Type B pancreatic cell (in vitro differentiated cells): ENCODE data around the gene SEC24A. TPM values are rescaled to one million over a fixed set of nuclear protein-coding genes. Genes with fewer than 3 reads are reported as not detected.

Source experiments
- DNase-seq: peaks from one replicate; pipeline ENCODE4 v3.0.0; 2021; ENCODE audit warnings: mixed read lengths; ENCODE audit not compliant: unreplicated experiment; ENCODE audit errors: extremely low spot score
- H3K27ac Mint-ChIP-seq: 2 replicates; pipeline ENCODE4 v1.8.0; 2021; ENCODE audit warnings: mild to moderate bottlenecking, mixed read lengths
- H3K27me3 Mint-ChIP-seq: 2 replicates; pipeline ENCODE4 v1.8.0; 2021; ENCODE audit warnings: mixed read lengths
- H3K36me3 Mint-ChIP-seq: 2 replicates; pipeline ENCODE4 v1.8.0; 2021; ENCODE audit warnings: mixed read lengths
- H3K4me1 Mint-ChIP-seq: one replicate; pipeline ENCODE4 v1.8.0; 2021; ENCODE audit warnings: mixed read lengths; ENCODE audit not compliant: unreplicated experiment
- H3K4me3 Mint-ChIP-seq: 2 replicates; pipeline ENCODE4 v1.8.0; 2021; ENCODE audit warnings: mild to moderate bottlenecking, mixed read lengths
- H3K9me3 Mint-ChIP-seq: 2 replicates; pipeline ENCODE4 v1.8.0; 2021; ENCODE audit warnings: mixed read lengths
- CTCF ChIP-seq: fragments of 200-600 bp; sonication (generic); conservative IDR thresholded peaks from 2 replicates; pipeline ENCODE4 v1.5.0; 2021; ENCODE audit warnings: antibody characterized with exemption, mild to moderate bottlenecking
- total RNA-seq: library from RNA; stranded (reverse); gene quantifications from 2 replicates; pipeline ENCODE4 v1.2.1, GENCODE V29; 2021; ENCODE audit warnings: low replicate concordance

Gene SEC24A
- total RNA-seq, 1 donor from 2014 or later = 27.5 TPM

DNA sequence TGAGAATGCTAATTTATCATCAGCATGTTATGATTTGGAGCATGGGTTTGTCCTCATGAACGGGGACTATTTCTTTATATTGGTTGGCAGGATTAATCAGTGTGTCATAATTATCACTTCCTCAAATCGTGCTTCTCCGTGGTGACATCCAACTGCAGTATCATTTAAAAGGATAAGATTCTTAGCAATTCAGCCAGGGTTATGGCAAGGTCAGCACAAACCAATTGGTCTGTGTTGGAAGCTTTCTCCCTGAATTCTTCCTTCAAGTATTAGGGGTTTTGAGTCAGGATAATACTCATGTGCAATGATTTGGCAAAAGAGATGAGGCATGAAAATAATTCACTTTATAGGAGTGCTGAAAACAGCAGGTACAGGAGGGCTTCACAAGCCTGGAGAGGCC is 84.2 kb downstream of the SEC24A start:
- Mint-ChIP-seq H3K9me3 (no peaks in the 10 kb centered on the region), H3K36me3 (no peaks in the 10 kb centered on the region), H3K4me1 (no peaks in the 10 kb centered on the region), H3K27me3 (no peaks in the 10 kb centered on the region), H3K27ac (no peak overlapping the region), H3K4me3 (no peak overlapping the region)
- DNase-seq = no peak
- no peak for TF ChIP-seq CTCF

DNA sequence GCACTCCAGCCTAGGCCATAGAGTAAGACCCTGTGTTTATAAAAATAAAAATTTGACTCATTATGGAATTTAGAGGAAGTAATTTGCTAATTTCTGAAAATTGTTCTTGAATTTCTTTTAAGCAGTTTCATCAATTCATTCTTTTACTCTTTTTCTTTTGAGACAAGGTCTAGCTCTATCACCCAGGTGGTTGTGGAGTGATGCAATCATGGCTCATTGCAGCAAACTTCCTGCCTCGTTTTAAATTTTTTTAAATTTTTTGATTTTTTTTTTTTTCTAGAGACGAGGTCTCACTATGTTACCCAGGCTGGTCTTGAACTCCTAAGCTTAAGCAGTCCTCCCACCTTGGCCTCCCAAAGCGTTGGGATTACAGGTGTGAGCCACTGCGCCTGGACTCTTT is 86.7 kb downstream of the SEC24A start:
- Mint-ChIP-seq H3K9me3 (no peaks in the 10 kb centered on the region), H3K27me3 (no peaks in the 10 kb centered on the region), H3K4me3 (no peak overlapping the region), H3K27ac (no peak overlapping the region), H3K36me3 (no peaks in the 10 kb centered on the region), H3K4me1 (peaks cover 9% of the 10 kb centered on the region)
- DNase-seq = no peak
- no peak for TF ChIP-seq CTCF

GRCh38 chr5:134736173-134736812 is 87.7 kb downstream of the SEC24A start:
- Mint-ChIP-seq H3K4me3 (no peak overlapping the region), H3K36me3 (no peaks in the 10 kb centered on the region), H3K27ac (no peak overlapping the region), H3K27me3 (no peaks in the 10 kb centered on the region), H3K4me1 (peaks cover 12% of the 10 kb centered on the region), H3K9me3 (no peaks in the 10 kb centered on the region)
- DNase-seq = no peak
- no peak for TF ChIP-seq CTCF

- Mint-ChIP-seq H3K4me3 (peak within 1 kb of the TSS; percentile 99), H3K27me3 (no peaks in the 10 kb centered on the region), H3K27ac (peak within 1 kb of the TSS; percentile 96), H3K4me1 (peaks cover 13% of the 10 kb centered on the region), H3K36me3 (no peaks in the 10 kb centered on the region), H3K9me3 (no peaks in the 10 kb centered on the region)
- TF ChIP-seq CTCF = peak; percentile 88
- DNase-seq = peak; percentile 98
Measured at GRCh38 chr5:134738133-134738962, 89.8 kb downstream of the SEC24A start, which contains the start of gene CAMLG. Gene CAMLG (plus strand): TSS chr5:134738548. CDS start chr5:134738621, 73 bp downstream.

DNA sequence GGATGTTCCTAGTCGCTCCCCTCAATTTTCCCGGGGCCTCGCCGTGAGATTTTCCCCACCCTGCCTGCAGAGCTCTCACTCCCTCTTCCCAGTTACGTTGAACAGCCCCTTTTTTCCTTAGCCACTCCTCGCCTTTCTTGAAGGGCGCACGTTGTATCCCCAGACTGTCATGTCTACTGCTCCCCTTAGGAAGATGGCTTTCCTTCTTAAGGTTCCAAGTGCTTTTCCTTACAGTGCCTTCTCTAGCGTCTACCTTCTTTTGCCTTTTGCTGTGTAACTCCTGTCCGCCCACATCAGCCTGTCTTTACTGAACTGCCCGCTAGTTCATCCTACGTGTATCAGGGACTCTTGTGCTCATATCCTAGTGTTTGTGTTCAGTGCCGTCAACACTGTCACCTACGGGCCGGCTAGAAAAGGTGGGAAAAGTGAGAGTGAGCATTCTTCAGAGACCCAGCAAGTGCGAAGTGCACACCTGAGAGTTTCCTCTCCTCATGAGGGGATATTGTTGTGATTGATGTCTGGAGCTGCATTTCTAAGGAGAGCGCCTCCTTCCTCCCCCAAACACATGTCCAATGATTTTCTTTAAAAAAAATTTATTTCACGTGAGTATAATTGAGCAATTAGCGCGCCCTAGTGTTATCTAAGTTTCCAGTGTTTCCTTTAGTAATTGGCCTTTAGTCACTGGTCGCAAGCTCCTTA is 90.5 kb downstream of the SEC24A start:
- Mint-ChIP-seq H3K27me3 (no peaks in the 10 kb centered on the region), H3K36me3 (no peaks in the 10 kb centered on the region), H3K9me3 (no peaks in the 10 kb centered on the region), H3K4me1 (peaks cover 13% of the 10 kb centered on the region), H3K4me3 (peak overlapping the region; percentile 99), H3K27ac (peak overlapping the region; percentile 96)
- no peak for DNase-seq
- TF ChIP-seq CTCF = peak; percentile 15
